OCI-LY7 (cell line): Measurements from ENCODE around the gene NEO1. TPM values are rescaled to one million over a fixed set of nuclear protein-coding genes. Genes with fewer than 3 reads are reported as not detected.

Experiments used
- BruUV-seq: library from RNA; stranded (reverse); fragments of 400-500 nt; replicated peaks from 2 replicates; lab custom pipeline; 2021; lab: Mats Ljungman, UMichigan
- CTCF ChIA-PET: fragments of 300-600 bp; sonication (Branson Sonifier 250); formaldehyde crosslinking; loops from one replicate; lab custom pipeline; 2022; ENCODE audit warnings: antibody characterized with exemption; ENCODE audit not compliant: unreplicated experiment; lab: Charles Lee
- POLR2A ChIA-PET: fragments of 300-600 bp; sonication (Branson Sonifier 250); formaldehyde crosslinking; loops from one replicate; lab custom pipeline; 2022; ENCODE audit warnings: antibody characterized with exemption; lab: Charles Lee
- DNase-seq: peaks from one replicate; pipeline ENCODE4 v3.0.0-alpha.2; 2015; ENCODE audit warnings: low spot score
- H2AFZ ChIP-seq: fragments of 200-600 bp; sonication (generic), shearing (Covaris generic); 2 replicates; pipeline ENCODE4 v1.6.1; 2014; ENCODE audit warnings: mild to moderate bottlenecking, antibody characterized with exemption, low read length, moderate library complexity
- H3K27ac ChIP-seq: fragments of 200-600 bp; sonication (generic); 2 replicates; pipeline ENCODE4 v1.5.1; 2014; ENCODE audit warnings: mixed run types, low read depth, mild to moderate bottlenecking, moderate library complexity, low read length, inconsistent platforms; ENCODE audit not compliant: poor library complexity, severe bottlenecking
- H3K36me3 ChIP-seq: fragments of 200-600 bp; sonication (generic); 2 replicates; pipeline ENCODE4 v1.6.1; 2014; ENCODE audit warnings: mild to moderate bottlenecking, antibody characterized with exemption, low read length, moderate library complexity, mixed read lengths; ENCODE audit not compliant: insufficient read depth
- H3K4me1 ChIP-seq: fragments of 200-600 bp; sonication (generic); 2 replicates; pipeline ENCODE4 v1.5.1; 2014; ENCODE audit warnings: mild to moderate bottlenecking, low read length; ENCODE audit not compliant: insufficient read depth, poor library complexity, severe bottlenecking
- H3K4me2 ChIP-seq: fragments of 200-600 bp; sonication (generic); 2 replicates; pipeline ENCODE4 v1.6.1; 2014; ENCODE audit warnings: mild to moderate bottlenecking, low read length
- H3K4me3 ChIP-seq: fragments of 200-600 bp; sonication (generic); 2 replicates; pipeline ENCODE4 v1.5.1; 2014; ENCODE audit warnings: mild to moderate bottlenecking, low read depth, low read length; ENCODE audit not compliant: poor library complexity, severe bottlenecking
- H3K79me2 ChIP-seq: fragments of 200-600 bp; sonication (generic); 2 replicates; pipeline ENCODE4 v1.6.1; 2016; ENCODE audit warnings: low read depth, mild to moderate bottlenecking, low read length, moderate library complexity, mixed read lengths; ENCODE audit not compliant: insufficient read depth
- H3K9me2 ChIP-seq: fragments of 200-600 bp; sonication (generic); 2 replicates; pipeline ENCODE4 v1.6.1; 2016; ENCODE audit warnings: mild to moderate bottlenecking, low read length, mixed read lengths; ENCODE audit not compliant: insufficient read depth
- H3K9me3 ChIP-seq: fragments of 200-600 bp; sonication (generic); 2 replicates; pipeline ENCODE4 v1.6.1; 2014; ENCODE audit warnings: mild to moderate bottlenecking, mixed run types, low read length, mixed read lengths
- H4K20me1 ChIP-seq: fragments of 200-600 bp; sonication (generic); 2 replicates; pipeline ENCODE4 v1.6.1; 2014; ENCODE audit warnings: mild to moderate bottlenecking, antibody characterized with exemption, low read length, moderate library complexity, mixed read lengths; ENCODE audit not compliant: insufficient read depth
- EZH2phosphoT487 ChIP-seq: fragments of 200-600 bp; sonication (generic); IDR thresholded peaks from 2 replicates; pipeline ENCODE4 v1.6.1; 2018; ENCODE audit warnings: low read depth, borderline replicate concordance, mild to moderate bottlenecking, mixed run types, antibody characterized with exemption, low read length, moderate library complexity, mixed read lengths
- intact Hi-C: fragments of 100-400 bp; cut with micrococcal nuclease; formaldehyde crosslinking; loops from one replicate; pipeline ENCODE4 v1.10.0; 2022; ENCODE audit not compliant: unreplicated experiment
- total RNA-seq, 2 experiments: library from RNA; depleted of rRNA in 1 of 2; stranded (reverse); fragments of >200 nt in 1 of 2; shearing (Covaris generic) in 1 of 2; gene quantifications; 2 replicates each; pipeline ENCODE4 v1.2.3, GENCODE V29; 2014 to 2022
- TF ChIP-seq, protein P1 (sequence below): fragments of 200-600 bp; sonication (generic); conservative IDR thresholded peaks from 2 replicates; pipeline ENCODE4 v1.5.1; 2014; ENCODE audit warnings: mild to moderate bottlenecking, antibody characterized with exemption, low read length, moderate library complexity, mixed read lengths

The NEO1 gene
- total RNA-seq, 2 experiments from 2014 or later, result 3.0 TPM

- no peaks in the 10 kb centered on the region for H3K9me2 ChIP-seq
- H3K4me3 ChIP-seq, result no peak overlapping the region
- POLR2A ChIA-PET, result no interaction called here
- no peak overlapping the region for H2AFZ ChIP-seq
- TF ChIP-seq EZH2phosphoT487, result no peak
- TF ChIP-seq, protein P1, sequence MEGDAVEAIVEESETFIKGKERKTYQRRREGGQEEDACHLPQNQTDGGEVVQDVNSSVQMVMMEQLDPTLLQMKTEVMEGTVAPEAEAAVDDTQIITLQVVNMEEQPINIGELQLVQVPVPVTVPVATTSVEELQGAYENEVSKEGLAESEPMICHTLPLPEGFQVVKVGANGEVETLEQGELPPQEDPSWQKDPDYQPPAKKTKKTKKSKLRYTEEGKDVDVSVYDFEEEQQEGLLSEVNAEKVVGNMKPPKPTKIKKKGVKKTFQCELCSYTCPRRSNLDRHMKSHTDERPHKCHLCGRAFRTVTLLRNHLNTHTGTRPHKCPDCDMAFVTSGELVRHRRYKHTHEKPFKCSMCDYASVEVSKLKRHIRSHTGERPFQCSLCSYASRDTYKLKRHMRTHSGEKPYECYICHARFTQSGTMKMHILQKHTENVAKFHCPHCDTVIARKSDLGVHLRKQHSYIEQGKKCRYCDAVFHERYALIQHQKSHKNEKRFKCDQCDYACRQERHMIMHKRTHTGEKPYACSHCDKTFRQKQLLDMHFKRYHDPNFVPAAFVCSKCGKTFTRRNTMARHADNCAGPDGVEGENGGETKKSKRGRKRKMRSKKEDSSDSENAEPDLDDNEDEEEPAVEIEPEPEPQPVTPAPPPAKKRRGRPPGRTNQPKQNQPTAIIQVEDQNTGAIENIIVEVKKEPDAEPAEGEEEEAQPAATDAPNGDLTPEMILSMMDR, result no peak
- no peak overlapping the region for H3K27ac ChIP-seq
- no peak overlapping the region for H3K4me2 ChIP-seq
- H3K9me3 ChIP-seq, result no peaks in the 10 kb centered on the region
- no peaks in the 10 kb centered on the region for H4K20me1 ChIP-seq
- H3K36me3 ChIP-seq, result no peaks in the 10 kb centered on the region
- no peaks in the 10 kb centered on the region for H3K79me2 ChIP-seq
- intact Hi-C loops, result no loop called here
- H3K4me1 ChIP-seq, result no peaks in the 10 kb centered on the region
- DNase-seq, result no peak
- BruUV-seq, result no TSS peak
- CTCF ChIA-PET, result no interaction called here
Observed at GRCh38 chr15:73134196-73134595, 81.9 kb downstream of the NEO1 start.

- intact Hi-C loops, result no loop called here
Observed at GRCh38 chr15:73139041-73139743, 86.9 kb downstream of the NEO1 start.

More at GRCh38 chr15:73139041-73139743, 86.9 kb downstream of the NEO1 start:
- Histone ChIP-seq H3K9me2 (no peaks in the 10 kb centered on the region), H3K4me3 (no peak overlapping the region), H3K36me3 (no peaks in the 10 kb centered on the region), H3K27ac (no peak overlapping the region), H3K4me2 (no peak overlapping the region), H3K9me3 (no peaks in the 10 kb centered on the region), H2AFZ (no peak overlapping the region), H4K20me1 (no peaks in the 10 kb centered on the region), H3K79me2 (no peaks in the 10 kb centered on the region), H3K4me1 (no peaks in the 10 kb centered on the region)
- POLR2A ChIA-PET, result no interaction called here
- CTCF ChIA-PET, result no interaction called here
- TF ChIP-seq, protein P1, result no peak
- no peak for TF ChIP-seq EZH2phosphoT487
- BruUV-seq, result no TSS peak
- no peak for DNase-seq
